Measurements from ENCODE around the gene OSBPL8.

DNA sequence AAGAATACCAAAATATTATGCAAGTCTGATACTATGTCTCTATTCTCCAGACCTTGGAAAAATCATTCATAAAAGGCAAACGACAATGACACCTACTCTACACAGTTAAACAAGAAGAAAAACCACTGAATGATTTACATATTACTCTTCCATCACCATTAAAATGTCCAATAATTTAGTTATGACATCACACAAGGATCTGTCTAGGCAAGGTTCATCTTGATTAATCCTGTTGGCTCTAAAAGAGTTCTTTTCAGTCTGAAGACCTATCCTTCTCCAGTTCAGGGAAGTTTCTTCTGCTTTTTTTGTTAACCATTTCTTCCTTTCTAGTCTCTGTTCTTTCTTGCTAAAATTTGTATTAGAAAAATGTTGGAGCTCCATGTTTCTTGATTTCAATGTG, 64.0 kb downstream of the OSBPL8 start:
- TF ChIP-seq BACH2 (CRISPR knock-in tag; IDR thresholded peaks at IDR 0.05; ENCODE audit: borderline replicate concordance): no peak
- no peak for TF ChIP-seq ZFP3 (CRISPR knock-in tag; IDR thresholded peaks at IDR 0.05)
- TF ChIP-seq TCF4 (CRISPR knock-in tag; IDR thresholded peaks at IDR 0.05; ENCODE audit: borderline replicate concordance): no peak
